GM12878 (cell line): ENCODE results near the gene PLSCR3. TPM values are rescaled to one million over a fixed set of nuclear protein-coding genes. Genes with fewer than 3 reads are reported as not detected.
A peak's percentile ranks its signal among the peaks of the same experiment; 100 is the strongest.

ENCODE experiments used
- ASH2L ChIP-seq: fragments of 300-600, 200-600 bp; sonication (generic); IDR thresholded peaks from 2 replicates; pipeline ENCODE4 v1.6.1; 2017; ENCODE audit warnings: low read depth, mild to moderate bottlenecking, borderline replicate concordance
- ATF2 ChIP-seq: IDR thresholded peaks from 2 replicates; pipeline ENCODE4 v1.6.1; 2012; ENCODE audit warnings: low read length, inconsistent platforms
- BCL11A ChIP-seq: IDR thresholded peaks from 2 replicates; pipeline ENCODE4 v1.6.1; 2011; ENCODE audit warnings: low read depth, low read length
- BRCA1 ChIP-seq: IDR thresholded peaks from 2 replicates; pipeline ENCODE4 v1.6.1; 2011; ENCODE audit warnings: low read depth, low read length, improper control_type of control experiment
- CHD4 ChIP-seq: fragments of 200-600 bp; sonication (generic); IDR thresholded peaks from 2 replicates; pipeline ENCODE4 v1.6.1; 2016; ENCODE audit warnings: mild to moderate bottlenecking
- GABPA ChIP-seq: IDR thresholded peaks from 2 replicates; pipeline ENCODE4 v1.6.1; 2014; ENCODE audit warnings: antibody characterized with exemption, low read depth, mild to moderate bottlenecking, inconsistent platforms
- GATAD2B ChIP-seq: fragments of 450-650 bp; conservative IDR thresholded peaks from 2 replicates; pipeline ENCODE4 v1.6.1; 2017; ENCODE audit warnings: low read depth, mild to moderate bottlenecking, moderate library complexity
- KAT2A ChIP-seq: conservative IDR thresholded peaks from 2 replicates; pipeline ENCODE4 v1.6.1; 2011; ENCODE audit warnings: low read depth, low read length; ENCODE audit not compliant: control insufficient read depth
- LARP7 ChIP-seq: fragments of 450-650 bp; IDR thresholded peaks from 2 replicates; pipeline ENCODE4 v1.6.1; 2017; ENCODE audit warnings: mild to moderate bottlenecking
- MEF2A ChIP-seq: IDR thresholded peaks from 2 replicates; pipeline ENCODE4 v1.6.1; 2011; ENCODE audit warnings: low read depth, mild to moderate bottlenecking, low read length, moderate library complexity; ENCODE audit not compliant: insufficient read depth
- MLLT1 ChIP-seq: fragments of 450-650 bp; IDR thresholded peaks from 2 replicates; pipeline ENCODE4 v1.6.1; 2016; ENCODE audit warnings: mild to moderate bottlenecking
- MTA3 ChIP-seq: IDR thresholded peaks from 2 replicates; pipeline ENCODE4 v1.6.1; 2012; ENCODE audit warnings: low read length, inconsistent platforms, borderline replicate concordance
- NBN ChIP-seq: fragments of 450-650 bp; IDR thresholded peaks from 2 replicates; pipeline ENCODE4 v1.6.1; 2016
- NFXL1 ChIP-seq: fragments of 450-650 bp; IDR thresholded peaks from 2 replicates; pipeline ENCODE4 v1.6.1; 2017; ENCODE audit warnings: antibody characterized with exemption, mild to moderate bottlenecking, borderline replicate concordance
- NFYA ChIP-seq: IDR thresholded peaks from 2 replicates; pipeline ENCODE4 v1.6.1; 2011; ENCODE audit warnings: low read depth, mild to moderate bottlenecking, low read length, improper control_type of control experiment, borderline replicate concordance
- NR2F1 ChIP-seq: fragments of 450-650 bp; conservative IDR thresholded peaks from 2 replicates; pipeline ENCODE4 v1.6.1; 2017; ENCODE audit warnings: mild to moderate bottlenecking
- PAX8 ChIP-seq: fragments of 450-650 bp; IDR thresholded peaks from 2 replicates; pipeline ENCODE4 v1.6.1; 2017; ENCODE audit warnings: mild to moderate bottlenecking, moderate library complexity
- POLR2A ChIP-seq: IDR thresholded peaks from 2 replicates; pipeline ENCODE4 v1.6.1; 2011; ENCODE audit warnings: low read depth, mild to moderate bottlenecking, low read length
- POLR2AphosphoS5 ChIP-seq: IDR thresholded peaks from 2 replicates; pipeline ENCODE4 v1.6.1; 2011; ENCODE audit warnings: mild to moderate bottlenecking, low read length, inconsistent platforms
- RCOR1 ChIP-seq: conservative IDR thresholded peaks from 2 replicates; pipeline ENCODE4 v1.6.1; 2012; ENCODE audit warnings: low read depth, low read length, improper control_type of control experiment
- SP1 ChIP-seq: IDR thresholded peaks from one replicate; pipeline ENCODE4 v1.6.1; 2011; ENCODE audit warnings: low read depth, low read length
- ZBED1 ChIP-seq: IDR thresholded peaks from 2 replicates; pipeline ENCODE4 v1.6.1; 2016; ENCODE audit warnings: borderline replicate concordance
- ZNF217 ChIP-seq: fragments of 450-650 bp; IDR thresholded peaks from 2 replicates; pipeline ENCODE4 v1.6.1; 2017; ENCODE audit warnings: antibody characterized with exemption, mild to moderate bottlenecking
- polyA plus RNA-seq, 11 experiments: library from polyadenylated mRNA; depleted of rRNA in 4 of 11; unstranded in 6 of 11; stranded (reverse) in 5 of 11; fragments of >200 nt; fragmentation: Nextera tagmentation in 4 of 11; fragmentation: Illumina TruSeq in 1 of 11; extraction: Ambion mirVana in 4 of 11; extraction: Trizol in 1 of 11; gene quantifications; 1 replicate in 1 of 11; 2 replicates in 10 of 11; pipeline versions ENCODE4 v1.2.1 to v1.2.3, GENCODE V29; 2011 to 2016; ENCODE audit warnings: inconsistent platforms in 2 of 11, missing spikeins in 2 of 11, low read depth in 1 of 11
- total RNA-seq, 4 experiments: library from RNA; depleted of rRNA in 3 of 4; stranded (reverse); fragments of >200 nt in 3 of 4; fragmentation: Illumina TruSeq in 1 of 4; extraction: Trizol in 1 of 4; gene quantifications; 2 replicates each; pipeline versions ENCODE4 v1.2.1 to v1.2.3, GENCODE V29; 2013 to 2021
- TF ChIP-seq, protein P1 (sequence below): IDR thresholded peaks from 2 replicates; pipeline ENCODE4 v1.6.1; 2011; ENCODE audit warnings: borderline replicate concordance, low read depth, mild to moderate bottlenecking, moderate library complexity, mixed read lengths, low read length; ENCODE audit not compliant: insufficient read depth; ENCODE audit errors: extremely low read length
- TF ChIP-seq, protein P2 (sequence below): IDR thresholded peaks from 2 replicates; pipeline ENCODE4 v1.6.1; 2012; ENCODE audit warnings: low read depth, low read length, improper control_type of control experiment

Gene PLSCR3
- total and polyA plus RNA-seq, 10 of the 15 experiments (the other 5 are each of a cell fraction or from before 2014, with no cell fraction given) = 9.9 to 51.4 (median 43.4) TPM

GRCh38 chr17:7394452-7395191 lies at the start of gene PLSCR3 (continued):
- peak; percentile 20; the same call in 1 of the 2 replicates for TF ChIP-seq MLLT1
- TF ChIP-seq MTA3 = no peak
- TF ChIP-seq, protein P1, sequence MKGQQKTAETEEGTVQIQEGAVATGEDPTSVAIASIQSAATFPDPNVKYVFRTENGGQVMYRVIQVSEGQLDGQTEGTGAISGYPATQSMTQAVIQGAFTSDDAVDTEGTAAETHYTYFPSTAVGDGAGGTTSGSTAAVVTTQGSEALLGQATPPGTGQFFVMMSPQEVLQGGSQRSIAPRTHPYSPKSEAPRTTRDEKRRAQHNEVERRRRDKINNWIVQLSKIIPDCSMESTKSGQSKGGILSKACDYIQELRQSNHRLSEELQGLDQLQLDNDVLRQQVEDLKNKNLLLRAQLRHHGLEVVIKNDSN = no peak
- peak; percentile 22; the same call in 1 of the 2 replicates for TF ChIP-seq NR2F1
- TF ChIP-seq LARP7 = peak; percentile 65
- TF ChIP-seq POLR2A = peak; percentile 83
- TF ChIP-seq CHD4 = no peak
- TF ChIP-seq SP1 = peak; percentile 3
- TF ChIP-seq POLR2AphosphoS5 = 0 out of 2 replicates have a peak, but pooled peaks have one; percentile 47
- no peak for TF ChIP-seq MEF2A
- no peak for TF ChIP-seq KAT2A
- TF ChIP-seq BRCA1 = no peak
- no peak for TF ChIP-seq NFXL1
- no peak for TF ChIP-seq RCOR1
- TF ChIP-seq PAX8 = no peak
- no peak for TF ChIP-seq ATF2
- 0 out of 2 replicates have a peak, but pooled peaks have one; percentile 10 for TF ChIP-seq NBN
- TF ChIP-seq, protein P2, sequence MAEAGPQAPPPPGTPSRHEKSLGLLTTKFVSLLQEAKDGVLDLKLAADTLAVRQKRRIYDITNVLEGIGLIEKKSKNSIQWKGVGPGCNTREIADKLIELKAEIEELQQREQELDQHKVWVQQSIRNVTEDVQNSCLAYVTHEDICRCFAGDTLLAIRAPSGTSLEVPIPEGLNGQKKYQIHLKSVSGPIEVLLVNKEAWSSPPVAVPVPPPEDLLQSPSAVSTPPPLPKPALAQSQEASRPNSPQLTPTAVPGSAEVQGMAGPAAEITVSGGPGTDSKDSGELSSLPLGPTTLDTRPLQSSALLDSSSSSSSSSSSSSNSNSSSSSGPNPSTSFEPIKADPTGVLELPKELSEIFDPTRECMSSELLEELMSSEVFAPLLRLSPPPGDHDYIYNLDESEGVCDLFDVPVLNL = no peak
- TF ChIP-seq ZNF217 = no peak
- TF ChIP-seq NFYA = no peak
- no peak for TF ChIP-seq ZBED1
- TF ChIP-seq ASH2L = no peak
- peak; percentile 66 for TF ChIP-seq GATAD2B
- TF ChIP-seq GABPA = no peak
- TF ChIP-seq BCL11A = no peak
